ENCODE measurements around the gene ASMT.
"Not testable (repeated sequence)": the region's sequence is repeated elsewhere in the genome, so short reads cannot be mapped to it uniquely, and the experiment has no call there.

ASMT gene, protein sequence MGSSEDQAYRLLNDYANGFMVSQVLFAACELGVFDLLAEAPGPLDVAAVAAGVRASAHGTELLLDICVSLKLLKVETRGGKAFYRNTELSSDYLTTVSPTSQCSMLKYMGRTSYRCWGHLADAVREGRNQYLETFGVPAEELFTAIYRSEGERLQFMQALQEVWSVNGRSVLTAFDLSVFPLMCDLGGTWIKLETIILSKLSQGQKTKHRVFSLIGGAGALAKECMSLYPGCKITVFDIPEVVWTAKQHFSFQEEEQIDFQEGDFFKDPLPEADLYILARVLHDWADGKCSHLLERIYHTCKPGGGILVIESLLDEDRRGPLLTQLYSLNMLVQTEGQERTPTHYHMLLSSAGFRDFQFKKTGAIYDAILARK

DNA sequence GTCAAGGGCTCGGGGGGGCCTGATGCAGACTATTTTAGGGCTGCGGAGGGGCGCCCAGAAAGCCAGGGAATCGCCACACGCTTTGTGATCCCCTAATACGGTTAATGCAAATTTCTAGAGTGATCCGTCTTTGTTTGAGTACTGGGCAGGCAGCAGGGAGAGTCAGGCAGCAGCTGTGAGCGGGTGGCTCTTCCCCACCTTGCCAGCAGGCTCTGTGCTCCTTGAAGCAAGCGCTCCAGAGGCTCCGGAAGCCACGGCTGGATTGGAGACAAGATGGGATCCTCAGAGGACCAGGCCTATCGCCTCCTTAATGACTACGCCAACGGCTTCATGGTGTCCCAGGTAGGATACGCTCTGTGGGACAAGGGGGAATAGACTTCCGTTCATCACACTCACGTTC, at the start of gene ASMT:
Gene ASMT (plus strand): TSS at position 133 of the 400 bp plus-strand sequence. CDS start 141 bp downstream, at position 274.
- DNase-seq (ENCODE audit: low spot score), result no peak

DNA sequence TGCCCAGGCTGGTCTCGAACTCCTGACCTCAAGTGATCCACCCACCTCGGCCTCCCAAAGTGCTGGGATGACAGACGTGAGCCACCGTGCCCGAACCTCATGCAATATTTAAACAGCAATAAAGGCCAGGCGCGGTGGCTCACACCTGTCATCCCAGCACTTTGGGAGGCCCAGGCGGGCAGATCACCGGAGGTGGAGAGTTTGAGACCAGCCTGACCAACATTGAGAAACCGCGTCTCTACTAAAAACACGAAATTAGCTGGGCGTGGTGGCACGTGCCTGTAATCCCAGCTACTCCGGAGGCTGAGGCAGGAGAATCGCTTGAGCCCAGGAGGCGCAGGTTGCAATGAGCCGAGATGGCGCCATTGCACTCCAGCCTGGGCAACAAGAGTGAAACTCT, 40.7 kb upstream of the ASMT start:
- DNase-seq (ENCODE audit: low spot score), result not testable (repeated sequence)

DNA sequence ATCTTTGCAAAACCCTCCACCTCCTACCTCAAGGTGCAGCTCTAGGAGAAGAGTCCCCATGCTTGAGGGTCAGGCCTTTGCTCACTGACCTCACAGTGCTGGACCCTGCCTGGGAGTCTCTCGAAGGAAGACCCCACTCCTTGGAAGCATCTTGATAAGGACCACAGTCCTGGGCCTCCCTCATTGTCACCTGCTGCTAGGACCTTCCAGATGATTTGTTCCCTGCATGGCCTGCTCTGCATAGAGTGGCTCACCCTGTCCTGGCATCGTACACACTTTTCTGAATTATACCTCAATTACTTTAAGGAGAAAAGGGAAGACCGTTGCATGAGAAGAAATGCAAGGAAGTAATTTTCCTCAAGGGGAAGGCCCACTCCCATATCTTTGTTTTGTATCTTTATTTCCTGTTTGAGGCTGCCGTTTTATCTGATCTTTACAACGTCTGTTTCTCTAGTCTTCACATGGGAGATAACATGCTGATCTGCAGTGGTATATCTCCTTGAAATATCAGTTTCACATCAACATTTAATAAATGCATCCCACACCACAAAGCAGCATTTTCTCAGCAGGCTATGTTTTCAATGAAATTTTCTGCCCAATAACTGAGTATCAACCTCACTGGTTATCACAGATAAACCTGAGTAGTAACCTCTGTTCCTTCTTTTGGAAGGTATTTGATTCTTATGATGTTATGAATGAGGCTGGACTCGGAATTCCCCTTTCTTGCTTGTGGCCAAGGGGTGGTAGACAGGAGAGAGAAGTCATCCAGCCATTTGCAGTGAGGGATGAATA, 38.5 kb upstream of the ASMT start:
- no peak for DNase-seq (ENCODE audit: low spot score)

DNA sequence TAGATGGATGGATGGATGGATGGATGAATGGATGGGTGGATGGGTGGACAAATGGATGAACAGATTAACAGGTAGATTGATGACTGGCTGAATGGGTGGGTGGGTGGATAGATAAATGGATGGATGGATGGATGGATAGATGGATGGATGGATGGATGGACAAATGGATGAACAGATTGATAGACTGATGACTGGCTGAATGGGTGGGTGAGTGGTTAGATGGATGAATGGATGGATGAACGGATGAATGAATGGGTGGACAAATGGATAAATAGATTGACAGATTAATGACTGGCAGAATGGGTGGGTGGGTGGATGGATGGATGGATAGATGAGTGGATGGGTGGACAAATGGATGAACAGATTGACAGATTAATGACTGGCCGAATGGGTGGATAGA, 37.0 kb upstream of the ASMT start:
- DNase-seq (ENCODE audit: low spot score), result no peak

DNA sequence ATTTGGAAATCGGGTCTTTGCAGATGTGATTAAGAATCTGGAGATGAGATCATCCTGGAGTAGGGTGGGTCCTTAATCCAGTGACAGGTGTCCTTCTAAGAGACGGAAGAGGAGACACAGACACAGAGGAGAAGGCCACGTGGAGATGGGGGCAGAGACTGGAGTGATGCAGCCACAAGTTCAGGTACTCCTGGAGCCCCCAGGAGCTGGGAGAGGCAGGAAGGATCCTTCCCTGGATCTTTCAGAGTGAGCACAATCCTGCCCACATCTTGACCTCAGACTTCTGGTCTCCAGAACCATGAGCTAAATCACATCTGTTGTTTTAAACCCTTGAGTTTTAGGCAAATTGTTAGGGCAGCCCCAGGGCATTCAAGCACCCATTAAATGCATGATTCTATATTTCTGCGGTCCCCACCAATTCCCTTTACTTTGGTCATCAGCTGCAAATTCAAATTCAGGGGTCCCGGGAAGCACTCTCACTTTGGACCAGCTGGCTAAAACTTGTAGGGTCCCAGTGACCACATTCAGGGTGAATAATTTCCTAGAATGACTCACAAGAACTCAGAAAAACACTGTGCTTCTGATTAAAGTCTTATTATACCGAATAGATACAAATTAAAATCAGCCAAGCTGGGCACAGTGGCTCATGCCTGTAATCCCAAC, 36.2 kb upstream of the ASMT start:
- no peak for DNase-seq (ENCODE audit: low spot score)

DNA sequence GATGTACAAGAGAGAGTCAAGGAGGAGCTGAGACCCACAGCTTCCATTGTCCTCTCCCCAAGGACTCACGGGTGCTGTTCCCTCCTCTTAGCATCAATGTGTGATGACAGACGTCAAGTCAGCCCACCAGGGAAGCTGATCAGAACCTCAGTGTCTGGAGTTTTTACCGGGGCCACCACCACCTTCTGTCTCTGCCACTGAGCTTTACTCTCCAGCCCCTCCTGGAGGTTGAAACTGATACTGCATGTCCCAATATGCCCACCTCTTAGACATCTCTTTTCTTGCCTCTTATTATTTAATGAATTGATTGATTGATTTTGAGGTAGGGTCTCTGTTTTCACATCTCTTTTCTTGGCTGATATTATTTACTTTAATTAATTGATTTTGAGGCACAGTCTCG, 33.7 kb upstream of the ASMT start:
- DNase-seq (ENCODE audit: low spot score), result no peak

DNA sequence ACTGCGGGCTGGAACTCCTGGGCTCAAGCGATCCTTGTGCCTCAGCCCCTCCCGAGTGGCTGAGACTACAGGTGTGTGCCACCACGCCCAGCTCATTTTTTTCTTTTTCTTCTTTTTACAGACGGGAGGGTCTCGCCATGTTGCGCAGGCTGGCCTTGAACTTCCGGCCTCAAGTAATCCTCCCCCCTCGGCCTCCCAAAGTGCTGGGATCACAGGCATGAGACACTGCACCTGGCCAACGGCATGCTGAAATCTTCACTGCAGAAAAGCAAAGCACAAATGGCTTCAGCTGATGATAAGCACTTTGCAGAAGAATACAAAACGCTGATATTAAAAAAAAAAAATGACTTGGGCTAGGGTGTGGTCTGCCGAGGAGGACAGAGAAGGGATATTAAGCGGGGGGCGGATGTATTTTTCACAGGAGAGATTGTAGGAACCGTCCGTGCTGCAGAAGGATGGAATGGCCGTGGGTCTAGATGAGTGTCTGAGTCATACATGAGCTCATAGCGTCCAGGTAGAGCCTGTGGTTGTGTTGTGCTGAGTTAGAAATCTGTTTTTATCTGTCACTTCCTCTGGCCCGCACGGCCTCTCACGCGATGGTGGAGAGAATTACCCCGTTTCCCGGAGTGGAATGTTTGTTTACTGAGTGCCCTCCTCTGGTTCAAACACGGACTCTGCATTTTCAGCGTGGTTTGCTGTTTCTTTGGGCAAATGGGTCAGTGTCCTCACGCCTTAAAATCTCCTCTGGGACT, 32.0 kb upstream of the ASMT start:
- no peak for DNase-seq (ENCODE audit: low spot score)

DNA sequence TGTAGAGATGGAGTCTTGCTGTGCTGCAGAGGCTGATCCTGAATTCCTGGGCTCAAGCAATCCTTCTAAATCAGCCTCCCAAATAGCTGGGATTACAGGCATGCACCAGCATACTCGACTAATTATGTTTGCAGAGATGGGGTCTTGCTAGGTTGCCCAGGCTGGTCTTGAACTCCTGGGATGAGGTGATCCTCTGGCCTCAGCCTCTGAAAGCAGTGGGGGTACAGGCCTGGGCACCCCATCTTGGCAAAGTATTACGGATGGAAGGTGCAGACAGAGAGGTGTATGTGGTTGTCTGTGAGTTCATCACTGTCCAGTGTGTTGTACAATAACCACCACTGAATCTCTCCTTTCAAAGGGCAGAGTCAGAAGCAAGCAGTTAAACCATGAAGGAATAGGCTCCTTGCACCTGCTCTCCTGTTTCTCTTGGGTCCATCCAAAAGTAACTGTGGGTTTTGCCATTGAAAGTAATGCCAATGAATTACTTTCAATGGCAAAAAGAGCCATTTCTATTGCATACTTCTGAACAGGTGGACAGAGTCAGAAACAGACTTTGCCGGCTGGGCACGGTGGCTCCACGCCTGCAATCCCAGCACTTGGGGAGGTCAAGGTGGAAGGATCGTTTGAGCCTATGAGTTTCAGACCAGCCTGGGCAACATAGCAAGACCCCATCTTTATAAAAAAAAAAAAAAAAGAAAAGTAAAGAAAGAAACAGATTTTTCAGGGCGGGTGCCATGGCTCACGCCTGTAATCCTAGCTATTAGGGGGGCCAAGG, 30.4 kb upstream of the ASMT start:
- DNase-seq (ENCODE audit: low spot score), result no peak

DNA sequence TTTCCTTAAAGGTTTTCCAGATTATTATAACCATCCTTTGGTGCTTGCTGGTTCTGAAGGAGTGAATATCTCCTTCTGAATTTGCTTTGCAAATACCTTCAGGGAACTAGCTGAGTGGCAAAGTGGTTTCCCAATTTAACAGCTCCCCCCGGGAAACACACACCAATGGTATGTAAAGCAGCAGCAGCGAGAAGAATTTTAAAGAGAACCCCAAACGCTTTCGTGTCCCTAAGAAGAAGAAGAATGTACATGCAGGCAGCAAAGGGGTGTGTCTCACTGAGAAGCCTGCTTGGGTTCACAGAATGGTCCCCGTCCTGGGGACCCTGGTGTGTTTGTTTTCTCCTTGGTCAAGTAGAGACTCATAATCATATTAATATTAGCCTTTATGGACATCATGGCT, 27.7 kb upstream of the ASMT start:
- DNase-seq (ENCODE audit: low spot score), result no peak

DNA sequence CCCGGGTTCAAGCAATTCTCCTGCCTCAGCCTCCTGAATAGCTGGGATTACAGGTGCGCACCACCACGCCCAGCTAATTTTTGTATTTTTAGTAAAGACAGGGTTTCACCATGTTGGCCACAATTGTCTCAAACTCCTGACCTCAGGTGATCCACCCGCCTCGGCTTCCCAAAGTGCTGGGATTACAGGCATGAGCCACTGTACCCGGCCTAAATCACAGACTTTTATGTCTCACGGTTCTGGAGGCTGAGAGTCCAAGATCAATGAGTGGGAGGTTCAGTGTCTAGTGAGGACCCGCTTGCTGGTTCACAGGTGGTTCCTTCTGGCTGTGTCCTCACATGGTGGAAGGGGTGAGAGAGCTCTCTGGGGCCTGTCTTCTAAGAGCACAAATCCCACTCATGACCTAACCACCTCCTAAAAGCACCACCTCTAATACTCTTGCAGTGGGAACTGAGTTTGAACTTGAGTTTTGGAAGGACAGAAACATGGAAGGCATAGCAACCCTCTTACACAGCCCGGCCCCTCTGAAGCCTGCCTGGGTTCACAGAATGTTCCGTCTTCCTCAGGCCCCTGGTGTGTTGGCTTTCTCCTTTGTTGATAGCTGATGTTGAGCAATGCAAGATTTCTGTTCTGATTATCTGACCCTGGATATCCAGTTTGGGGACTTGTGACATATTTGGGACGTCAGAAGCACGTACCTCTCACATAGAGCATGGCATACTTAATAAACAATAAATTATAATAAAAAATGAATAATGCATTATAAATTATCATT, 25.3 kb upstream of the ASMT start:
- DNase-seq (ENCODE audit: low spot score), result no peak

DNA sequence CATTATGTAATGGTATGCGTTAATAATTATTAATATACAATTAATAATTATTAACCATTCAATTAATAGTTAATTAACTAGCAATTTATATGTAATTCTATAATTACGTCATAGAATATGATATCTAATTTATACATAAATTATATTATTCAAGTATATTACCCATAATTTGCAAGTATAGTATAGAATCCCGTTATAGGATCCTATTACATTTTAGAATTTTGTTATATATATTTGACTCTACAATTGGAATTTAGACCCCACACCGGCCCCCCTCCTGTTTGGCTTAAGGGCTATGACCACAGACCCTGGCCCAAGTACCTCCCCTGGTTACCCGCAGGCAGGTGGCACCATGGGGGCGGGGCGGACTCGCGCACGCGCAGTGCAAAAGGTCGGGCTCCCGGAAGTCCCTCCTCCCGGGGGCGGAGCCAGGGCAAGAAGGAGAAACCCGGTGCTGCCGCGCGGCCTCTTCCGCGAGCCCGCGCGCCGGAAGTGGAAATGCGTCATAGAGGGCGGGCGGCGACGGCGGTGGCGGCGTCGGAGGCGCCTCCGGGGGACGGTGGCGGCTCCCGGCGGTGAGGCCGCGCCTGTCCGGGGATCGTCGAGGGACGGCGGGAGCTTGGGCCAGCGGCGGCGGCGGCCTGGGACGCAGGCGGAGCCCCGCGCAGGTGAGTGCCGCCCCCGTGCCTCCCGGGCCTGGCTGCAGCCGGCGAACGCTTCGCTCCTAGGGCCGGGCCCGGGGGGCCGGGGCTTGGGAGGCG, 23.6 kb upstream of the ASMT start, which contains the start of gene AKAP17A:
Gene AKAP17A (plus strand): TSS at position 503 of the 761 bp plus-strand sequence. CDS start 1,859 bp downstream, outside the sequence.
- peak; percentile 99 for DNase-seq (ENCODE audit: low spot score)

DNA sequence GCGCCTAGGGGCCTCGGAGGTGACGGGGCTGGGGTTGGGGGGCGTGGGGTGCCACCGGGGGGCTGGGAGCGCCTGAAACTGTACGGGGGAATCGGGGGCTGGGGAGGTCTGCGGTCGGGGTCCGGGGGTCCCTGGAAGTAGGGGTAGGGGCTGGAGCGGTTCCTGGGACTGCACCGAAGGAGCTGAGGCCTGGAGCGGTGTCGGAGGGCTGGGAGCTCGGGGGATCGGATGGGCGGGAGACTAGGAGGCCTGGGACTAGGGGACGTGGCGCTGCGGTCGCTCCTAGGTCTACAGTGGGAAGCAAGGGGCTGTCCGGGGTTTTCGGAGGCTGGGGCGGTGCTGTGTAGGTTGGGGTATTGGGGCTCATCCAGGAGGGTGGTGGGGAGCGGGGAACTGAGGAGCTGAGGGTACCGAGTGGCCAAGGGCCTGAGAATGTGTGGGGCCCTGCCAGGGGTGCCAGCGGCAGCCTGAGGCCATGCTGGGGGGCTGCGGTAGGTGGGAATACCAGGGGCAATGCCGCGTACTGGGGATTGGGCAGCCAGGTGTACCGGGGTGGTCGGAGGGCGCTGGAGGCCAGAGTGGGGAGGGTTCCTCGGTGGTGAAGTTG, 22.9 kb upstream of the ASMT start:
- DNase-seq (ENCODE audit: low spot score), result peak; percentile 54

DNA sequence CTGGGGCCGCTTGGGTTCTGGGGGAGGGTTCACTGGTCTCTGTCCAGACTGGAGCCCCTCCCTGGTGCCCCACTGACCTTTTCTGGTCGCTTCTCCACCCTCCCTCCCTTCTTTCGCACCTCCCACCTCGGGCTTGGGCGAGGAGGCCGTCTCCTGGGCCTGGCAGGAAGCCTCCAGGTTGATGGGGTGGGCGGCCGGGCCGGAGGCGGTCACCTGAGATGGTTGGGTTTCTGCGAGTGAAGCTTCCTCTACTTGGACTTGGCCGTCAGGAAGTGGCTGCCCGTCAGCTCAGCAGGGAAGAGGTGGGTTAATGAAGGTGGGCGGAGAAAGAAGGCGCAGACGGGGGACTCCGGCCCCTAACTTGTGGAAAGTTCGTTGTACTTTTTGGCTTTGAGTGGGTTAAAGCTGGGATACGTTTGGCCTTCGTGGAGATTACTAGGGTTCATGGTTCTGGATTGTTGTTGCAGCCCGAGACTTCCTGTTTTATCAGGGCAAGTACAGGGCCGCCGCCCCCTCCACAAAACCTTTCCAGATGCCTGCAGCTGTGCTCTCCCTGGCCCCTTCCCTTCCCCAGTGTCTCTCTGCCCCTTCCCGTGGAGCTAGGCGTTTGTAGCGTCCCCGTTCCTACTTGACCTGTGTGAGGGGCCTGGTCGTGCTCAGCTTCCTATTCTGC, 22.3 kb upstream of the ASMT start:
- no peak for DNase-seq (ENCODE audit: low spot score)

DNA sequence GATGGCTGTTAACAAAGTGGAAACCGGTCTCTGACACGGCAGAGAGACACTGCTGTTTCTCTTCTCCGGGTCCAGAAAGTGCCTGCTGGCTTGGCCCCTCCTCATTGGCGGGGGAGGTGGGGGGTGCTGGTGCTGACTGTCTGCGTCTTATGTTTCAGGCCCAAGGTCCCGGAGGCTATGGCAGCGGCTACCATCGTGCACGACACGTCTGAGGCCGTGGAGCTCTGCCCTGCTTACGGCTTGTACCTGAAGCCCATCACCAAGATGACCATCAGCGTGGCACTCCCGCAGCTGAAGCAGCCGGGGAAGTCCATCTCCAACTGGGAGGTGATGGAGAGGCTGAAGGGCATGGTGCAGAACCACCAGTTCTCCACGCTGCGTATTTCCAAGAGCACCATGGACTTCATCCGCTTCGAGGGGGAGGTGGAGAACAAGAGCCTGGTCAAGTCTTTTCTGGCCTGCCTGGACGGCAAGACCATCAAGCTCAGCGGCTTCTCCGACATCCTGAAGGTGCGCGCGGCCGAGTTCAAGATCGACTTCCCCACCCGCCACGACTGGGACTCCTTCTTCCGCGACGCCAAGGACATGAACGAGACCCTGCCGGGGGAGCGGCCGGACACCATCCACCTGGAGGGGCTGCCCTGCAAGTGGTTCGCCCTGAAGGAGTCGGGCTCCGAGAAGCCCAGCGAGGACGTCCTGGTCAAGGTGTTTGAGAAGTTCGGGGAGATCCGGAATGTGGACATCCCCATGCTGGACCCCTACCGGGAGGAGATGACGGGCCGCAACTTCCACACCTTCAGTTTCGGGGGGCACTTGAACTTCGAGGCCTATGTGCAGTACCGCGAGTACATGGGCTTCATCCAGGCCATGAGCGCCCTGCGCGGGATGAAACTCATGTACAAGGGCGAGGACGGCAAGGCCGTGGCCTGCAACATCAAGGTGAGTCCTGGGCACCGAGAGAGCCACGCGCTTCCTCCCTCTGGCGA, 21.3 kb upstream of the ASMT start:
- no peak for DNase-seq (ENCODE audit: low spot score)

DNA sequence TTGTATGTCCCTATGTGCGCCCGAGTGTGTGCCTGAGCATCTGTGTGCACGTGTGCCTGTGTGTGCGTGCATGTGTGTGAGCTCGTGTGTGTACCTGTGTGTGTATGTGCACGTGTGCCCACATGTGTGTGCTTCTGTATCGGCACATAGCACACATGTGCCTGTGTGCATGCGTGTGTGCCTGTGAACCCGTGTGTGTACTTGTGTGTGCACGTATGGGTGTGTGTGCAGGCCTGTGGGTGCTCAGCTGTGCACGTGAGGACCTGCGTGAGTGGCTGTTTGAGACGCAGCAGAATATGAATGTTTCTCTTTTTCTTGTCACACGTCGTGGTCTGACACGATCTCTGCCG, 19.2 kb upstream of the ASMT start:
- no peak for DNase-seq (ENCODE audit: low spot score)

DNA sequence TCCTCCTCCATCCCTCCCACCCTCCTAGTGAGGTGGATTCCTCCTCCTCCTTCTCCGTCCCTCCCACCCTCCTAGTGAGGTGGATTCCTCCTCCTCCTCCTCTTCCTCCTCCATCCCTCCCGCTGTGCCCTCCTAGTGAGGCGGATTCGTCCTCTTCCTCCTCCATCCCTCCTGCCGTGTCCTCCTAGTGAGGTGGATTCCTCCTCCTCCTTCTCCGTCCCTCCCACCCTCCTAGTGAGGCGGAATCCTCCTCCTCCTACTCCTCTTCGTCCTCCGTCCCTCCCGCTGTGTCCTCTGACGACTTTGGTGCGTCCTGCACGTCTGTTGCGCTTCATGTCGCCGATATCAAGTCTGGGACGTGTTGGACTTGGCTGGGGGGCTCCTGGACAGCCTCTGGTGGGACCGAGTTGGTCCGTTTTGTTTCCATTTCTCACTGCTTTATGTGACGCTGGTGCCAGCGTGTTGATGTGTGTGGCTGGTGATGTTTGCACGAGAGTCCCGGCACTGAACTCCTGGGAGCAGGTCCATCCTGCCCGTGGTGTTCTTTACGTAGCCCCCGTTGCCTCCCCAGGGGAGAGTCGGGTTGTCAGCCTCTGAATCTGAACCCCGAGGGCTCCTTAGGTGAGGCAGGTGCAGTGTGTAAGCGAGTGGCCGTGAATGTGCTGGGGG, 18.0 kb upstream of the ASMT start:
- no peak for DNase-seq (ENCODE audit: low spot score)
